ENCODE data around the gene MAGEA9B.
"Not testable (repeated sequence)": the region's sequence is repeated elsewhere in the genome, so short reads cannot be mapped to it uniquely, and the experiment has no call there.

Gene MAGEA9B

GRCh38 chrX:149571770-149572169, 15.5 kb downstream of the MAGEA9B start:
- no peak for DNase-seq (ENCODE audit: low read depth)

GRCh38 chrX:149570668-149571067, 16.6 kb downstream of the MAGEA9B start:
- DNase-seq (ENCODE audit: low read depth), result no peak

- DNase-seq (ENCODE audit: low read depth), result no peak
Observed at GRCh38 chrX:149569770-149570169, 17.5 kb downstream of the MAGEA9B start.

DNA sequence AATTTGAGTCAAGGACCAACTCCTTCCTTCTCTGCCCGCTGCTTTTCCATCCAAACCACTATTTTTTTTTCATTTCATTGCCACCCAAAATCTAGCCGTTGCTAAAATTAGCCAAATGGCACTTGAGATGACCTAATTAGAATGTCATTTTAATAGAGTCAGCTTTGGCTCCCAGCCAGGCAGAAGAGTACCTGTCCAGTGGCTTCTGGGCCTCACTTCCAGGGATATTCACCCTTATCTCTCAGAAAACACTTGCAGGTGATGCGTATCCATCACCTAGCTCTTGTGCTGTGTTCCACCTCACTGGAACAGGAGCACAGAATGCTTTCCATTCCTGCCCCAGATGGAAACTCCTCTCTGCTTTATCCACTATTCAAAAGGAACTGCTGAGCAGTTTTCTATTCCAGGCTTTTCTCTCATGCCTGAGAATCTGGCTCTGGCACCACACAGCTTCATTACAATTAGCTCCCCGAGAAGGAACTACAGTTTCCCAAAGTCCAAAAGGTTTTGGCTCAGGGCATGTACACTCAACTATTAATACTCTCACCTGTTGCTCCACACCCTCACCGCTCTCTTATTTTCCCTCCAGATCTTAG, 18.5 kb downstream of the MAGEA9B start:
- DNase-seq (ENCODE audit: low read depth), result no peak

GRCh38 chrX:149567621-149568417, 19.4 kb downstream of the MAGEA9B start:
- DNase-seq (ENCODE audit: low read depth), result no peak

DNA sequence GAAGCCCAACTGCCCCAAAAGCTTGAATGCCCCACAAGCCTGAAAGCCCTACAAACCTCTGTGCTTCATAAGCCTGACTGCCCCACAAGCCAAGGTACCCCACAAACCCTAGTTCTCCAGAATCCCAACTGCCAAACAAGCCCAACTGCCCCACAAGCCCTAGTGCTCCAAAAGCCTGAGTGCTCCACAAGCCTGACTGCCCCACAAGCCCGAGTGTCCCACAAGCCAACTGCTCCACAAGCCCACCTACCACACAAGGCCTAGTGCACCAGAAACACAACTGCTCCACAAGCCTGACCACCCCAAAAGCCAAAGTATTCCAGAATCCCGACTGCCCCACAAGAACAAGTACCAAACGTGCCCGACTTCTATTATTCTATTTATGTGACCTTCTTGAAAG, 23.9 kb downstream of the MAGEA9B start:
- no peak for DNase-seq (ENCODE audit: low read depth)

DNA sequence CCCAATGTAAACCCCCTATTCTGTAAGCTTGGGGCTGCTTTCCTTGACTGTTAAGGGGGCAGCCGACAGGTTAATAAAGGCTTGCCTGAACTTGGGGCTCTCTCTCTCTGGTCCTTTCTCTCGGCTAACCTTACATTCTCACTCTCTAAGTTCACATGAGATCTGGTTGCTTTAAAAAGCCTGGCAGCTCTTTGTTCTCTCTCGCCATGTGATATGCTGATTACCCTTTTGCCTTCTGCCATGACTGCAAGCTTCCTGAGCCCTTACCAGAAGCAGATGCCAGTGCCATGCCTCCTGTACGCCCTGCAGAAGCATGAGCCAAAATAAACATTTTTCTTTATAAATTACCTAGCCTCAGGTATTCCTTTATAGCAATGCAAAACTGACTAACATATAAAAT, 32.0 kb downstream of the MAGEA9B start:
- not testable (repeated sequence) for DNase-seq (ENCODE audit: low read depth)

GRCh38 chrX:149551939-149552248, 35.4 kb downstream of the MAGEA9B start:
- DNase-seq (ENCODE audit: low read depth), result not testable (repeated sequence)

- DNase-seq (ENCODE audit: low read depth), result not testable (repeated sequence)
Observed at GRCh38 chrX:149551245-149551938, 35.9 kb downstream of the MAGEA9B start.

DNA sequence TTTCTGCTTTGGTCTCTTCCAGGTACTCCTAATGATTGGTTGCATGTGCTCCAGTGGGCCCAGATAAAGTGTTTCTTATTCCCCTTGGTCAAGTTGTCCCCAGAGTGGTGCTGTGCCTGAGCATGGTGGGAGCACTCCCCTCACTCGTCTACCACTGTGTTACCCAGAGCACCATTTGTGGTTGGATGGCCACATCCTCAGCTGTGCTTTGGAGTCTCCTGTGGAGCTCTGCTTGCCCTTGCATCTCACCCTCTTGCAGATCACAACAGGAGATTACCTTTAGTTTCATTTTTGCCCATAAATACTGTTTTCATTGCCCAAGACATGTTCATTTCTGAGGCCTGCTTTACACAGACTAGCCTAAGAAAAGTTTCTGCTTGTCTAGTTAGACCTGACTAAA, 36.8 kb downstream of the MAGEA9B start:
- not testable (repeated sequence) for DNase-seq (ENCODE audit: low read depth)

- DNase-seq (ENCODE audit: low read depth), result not testable (repeated sequence)
Observed at GRCh38 chrX:149549701-149550100, 37.6 kb downstream of the MAGEA9B start, which contains the start of gene HSFX3. Gene HSFX3 (minus strand): TSS chrX:149549924. CDS start chrX:149549852, 72 bp downstream.

DNA sequence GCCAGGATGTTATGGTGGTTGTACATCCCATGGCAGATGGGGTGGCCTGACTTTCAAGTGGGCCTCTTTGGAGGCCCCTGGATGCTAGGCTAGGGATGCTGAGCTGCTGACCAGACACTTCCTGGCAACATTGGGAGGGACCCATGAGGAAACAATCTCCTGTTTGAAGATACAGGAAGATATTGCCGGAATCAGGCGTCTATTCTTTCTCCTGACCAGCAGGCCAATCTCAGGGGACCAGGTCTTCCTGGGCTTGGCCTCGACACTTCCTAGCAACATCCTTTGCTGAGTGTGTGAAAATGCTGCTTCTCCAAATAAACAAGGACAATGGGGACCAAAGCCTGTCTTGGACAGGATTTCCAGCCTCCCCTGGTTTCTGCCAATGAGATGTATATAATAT, 39.5 kb downstream of the MAGEA9B start:
- DNase-seq (ENCODE audit: low read depth), result not testable (repeated sequence)

- not testable (repeated sequence) for DNase-seq (ENCODE audit: low read depth)
Observed at GRCh38 chrX:149546962-149547361, 40.3 kb downstream of the MAGEA9B start.

GRCh38 chrX:149545545-149546543, 41.4 kb downstream of the MAGEA9B start:
- not testable (repeated sequence) for DNase-seq (ENCODE audit: low read depth)

GRCh38 chrX:149541521-149542047, 45.7 kb downstream of the MAGEA9B start:
- no peak for DNase-seq (ENCODE audit: low read depth)

DNA sequence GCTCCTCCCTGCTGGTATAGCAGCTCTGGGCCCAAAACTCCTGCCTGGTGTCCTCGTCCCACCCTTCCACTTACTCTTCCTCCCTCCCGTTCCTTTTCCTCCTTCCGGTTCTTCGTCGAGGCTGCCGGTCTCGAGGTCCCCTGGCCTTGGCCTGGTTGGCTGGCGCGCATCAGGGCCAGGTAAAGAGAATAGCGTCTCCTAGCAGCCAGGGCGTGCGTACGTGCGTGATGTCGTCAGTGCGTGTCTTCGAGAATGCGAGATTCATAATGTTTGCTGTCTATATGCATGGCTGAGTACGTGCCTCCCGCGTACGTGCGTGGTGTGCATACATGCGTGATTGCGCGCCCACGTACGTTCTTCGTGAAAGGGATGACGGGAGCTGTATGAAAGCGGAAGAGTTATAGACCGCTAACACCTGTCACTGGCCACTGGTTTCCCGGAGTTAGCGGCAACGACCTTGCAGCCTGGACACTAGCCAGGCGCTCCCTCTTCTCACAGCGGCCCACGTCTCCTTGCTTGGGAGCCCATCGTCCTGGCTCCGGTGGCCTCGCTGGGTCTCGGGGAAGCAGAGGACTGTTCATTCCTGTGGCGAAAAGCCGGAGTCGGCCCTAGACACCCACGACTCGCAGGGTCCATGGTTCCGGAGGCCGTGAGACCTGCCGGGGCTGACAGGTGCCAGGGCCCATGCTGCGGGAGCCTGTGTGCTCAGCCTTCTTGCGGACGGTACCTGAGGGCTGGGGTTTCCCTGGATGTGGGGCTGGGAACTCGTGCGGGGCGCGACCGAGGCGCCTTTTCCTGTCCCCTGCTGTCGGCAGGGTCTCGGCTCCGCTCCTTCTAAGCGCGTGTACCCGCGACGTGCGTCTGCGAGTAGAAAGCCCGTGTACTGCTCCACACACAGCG, 46.4 kb downstream of the MAGEA9B start, which contains the start of gene EOLA1:
Gene EOLA1, plus strand, starts transcription at position 392 of the 900 bp plus-strand sequence. CDS start 4,619 bp downstream, outside the sequence.
- DNase-seq (ENCODE audit: low read depth), result peak; percentile 77

- peak; percentile 78 for DNase-seq (ENCODE audit: low read depth)
Observed at GRCh38 chrX:149540131-149540620, 47.1 kb downstream of the MAGEA9B start.

DNA sequence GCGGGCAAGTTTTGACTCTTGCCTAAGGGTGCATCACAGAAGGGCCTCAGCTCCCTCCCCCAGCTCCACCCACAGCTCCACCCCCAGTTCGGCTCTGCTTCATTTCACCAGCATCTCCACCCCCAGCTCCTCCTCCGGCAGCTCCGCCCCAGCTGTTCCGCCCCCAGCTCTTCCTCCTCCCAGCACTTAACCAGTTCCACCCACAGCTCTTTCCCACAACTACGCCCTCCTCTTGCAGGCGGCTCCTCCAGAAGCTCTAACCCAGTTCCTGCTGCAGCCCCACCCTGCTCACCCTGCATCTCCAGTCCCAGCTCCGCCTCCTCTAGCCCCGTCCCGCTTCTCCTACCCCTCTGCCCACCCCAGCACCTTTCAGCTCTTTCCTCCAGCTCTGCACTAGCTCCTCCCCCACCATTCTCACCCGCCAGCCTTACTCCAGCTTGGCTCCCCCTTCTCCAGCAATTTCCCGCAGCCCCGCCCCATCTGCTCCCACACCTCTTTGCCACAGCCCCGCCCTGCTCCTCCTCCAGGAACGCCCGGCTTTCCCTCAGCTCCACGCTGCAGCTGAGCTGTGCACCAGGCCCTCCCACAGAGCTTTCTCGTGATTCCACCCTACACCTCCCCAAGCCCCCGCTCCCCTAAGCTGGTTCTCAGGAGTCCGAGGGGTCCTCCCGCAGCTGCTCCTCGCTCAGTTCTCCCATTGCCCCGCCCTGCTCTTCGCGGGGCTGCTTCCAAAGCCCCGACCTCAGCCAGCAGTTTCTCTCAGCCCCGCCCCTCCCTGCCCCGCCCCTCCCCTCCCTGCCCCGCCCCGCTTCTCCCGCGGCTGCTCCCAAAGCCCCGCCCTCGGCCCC, 47.8 kb downstream of the MAGEA9B start:
- DNase-seq (ENCODE audit: low read depth), result peak; percentile 69

- DNase-seq (ENCODE audit: low read depth), result not testable (repeated sequence)
Observed at GRCh38 chrX:149537474-149537873, 49.8 kb downstream of the MAGEA9B start.

Measured in stimulated activated CD8-positive, alpha-beta memory T cell treated with anti-CD3 and anti-CD28 coated beads, Interleukin-12 subunit alpha, Interleukin-12 subunit beta, amount 100 ng/mL, for 4 hours (primary cell).